GM19240 (cell line): ENCODE results near the gene TRIO.
A peak's percentile ranks its signal among the peaks of the same experiment; 100 is the strongest.
"Not testable (repeated sequence)": the region's sequence is repeated elsewhere in the genome, so short reads cannot be mapped to it uniquely, and the experiment has no call there.

ENCODE experiments used
- DNase-seq: peaks from one replicate; pipeline ENCODE4 v3.0.0; 2011; ENCODE audit warnings: low spot score; ENCODE audit not compliant: insufficient read length

TRIO gene

DNA sequence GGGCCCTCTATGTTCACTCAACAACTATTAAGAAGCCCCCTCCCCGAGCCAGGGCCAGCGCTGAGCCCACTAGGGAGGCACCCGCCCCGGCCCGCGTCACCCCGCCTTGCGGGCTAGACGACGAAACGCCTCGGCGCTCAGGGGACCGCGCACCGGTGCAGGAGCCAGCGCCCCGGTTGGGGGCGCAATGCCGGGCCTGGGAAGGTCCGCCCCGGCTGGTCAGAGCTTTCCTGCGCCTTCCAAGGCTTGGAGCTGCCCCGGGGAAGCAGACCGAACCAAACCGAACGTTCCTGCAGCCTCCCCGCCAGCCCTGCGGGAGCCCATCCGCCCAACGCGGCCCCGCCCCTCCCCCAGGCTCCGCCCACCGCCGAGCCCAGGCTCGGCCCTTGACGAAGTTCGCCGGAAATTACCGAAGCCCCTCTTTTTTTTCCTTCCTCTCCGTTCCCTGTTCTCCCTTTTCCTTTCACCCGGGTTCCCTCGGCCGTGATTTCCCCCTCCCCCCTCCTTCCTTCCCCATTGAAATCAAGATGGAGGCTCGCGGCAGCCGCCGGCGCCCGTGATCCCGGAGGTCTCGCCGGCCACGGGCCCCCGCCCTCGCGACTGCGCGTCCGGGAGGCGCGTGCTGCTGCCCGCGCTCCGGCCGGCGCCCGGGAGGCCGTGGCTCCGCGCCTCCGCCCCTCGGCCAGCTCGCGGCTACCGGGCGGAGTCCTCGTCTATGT, at the start of gene TRIO:
Gene TRIO (plus strand): TSS at position 516 of the 719 bp plus-strand sequence. CDS start 384 bp downstream, outside the sequence.
- peak; percentile 75 for DNase-seq

DNA sequence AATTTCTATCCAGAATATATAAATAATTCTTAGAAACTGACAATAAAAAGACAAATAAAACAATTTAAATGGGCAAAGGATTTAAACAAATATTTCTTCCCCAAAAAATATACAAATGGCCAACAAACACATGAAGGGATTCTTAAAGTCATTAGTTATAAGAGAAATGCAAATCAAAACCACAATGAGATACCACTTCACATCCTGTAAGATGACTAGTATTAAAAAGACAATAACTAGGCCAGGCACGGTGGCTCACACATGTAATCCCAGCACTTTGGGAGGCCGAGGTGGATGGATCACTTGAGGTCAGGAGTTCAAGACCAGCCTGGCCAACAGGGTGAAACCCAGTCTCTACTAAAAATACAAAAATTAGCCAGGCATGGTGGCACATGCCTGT, 45.8 kb upstream of the TRIO start:
- not testable (repeated sequence) for DNase-seq

GRCh38 chr5:14097998-14098471, 45.1 kb upstream of the TRIO start:
- DNase-seq = no peak

GRCh38 chr5:14100281-14100680, 42.9 kb upstream of the TRIO start:
- no peak for DNase-seq

DNA sequence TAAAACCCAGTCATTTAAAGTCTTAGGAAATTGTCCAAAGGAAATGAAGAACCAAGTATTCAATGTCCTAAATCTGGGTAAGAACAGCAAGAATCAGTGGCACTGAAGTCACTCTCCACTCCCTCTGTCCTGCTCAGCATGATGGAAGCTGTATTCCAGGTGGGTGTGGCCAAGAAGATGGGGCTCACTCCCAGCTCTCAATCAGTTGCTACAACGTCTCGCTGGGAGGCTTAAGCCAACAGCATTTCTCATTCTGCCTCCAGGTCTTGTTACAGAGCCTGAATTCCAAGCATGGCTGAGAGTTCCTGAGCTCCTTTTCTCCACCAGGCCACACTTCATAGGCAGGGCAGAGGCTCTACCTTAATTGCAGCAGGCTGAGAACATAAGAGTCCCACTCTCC, 41.2 kb upstream of the TRIO start:
- DNase-seq = no peak

GRCh38 chr5:14102666-14103065, 40.5 kb upstream of the TRIO start:
- no peak for DNase-seq

GRCh38 chr5:14105718-14106410, 37.3 kb upstream of the TRIO start:
- DNase-seq = no peak

- DNase-seq = no peak
Observed at GRCh38 chr5:14107536-14107935, 35.6 kb upstream of the TRIO start.

DNA sequence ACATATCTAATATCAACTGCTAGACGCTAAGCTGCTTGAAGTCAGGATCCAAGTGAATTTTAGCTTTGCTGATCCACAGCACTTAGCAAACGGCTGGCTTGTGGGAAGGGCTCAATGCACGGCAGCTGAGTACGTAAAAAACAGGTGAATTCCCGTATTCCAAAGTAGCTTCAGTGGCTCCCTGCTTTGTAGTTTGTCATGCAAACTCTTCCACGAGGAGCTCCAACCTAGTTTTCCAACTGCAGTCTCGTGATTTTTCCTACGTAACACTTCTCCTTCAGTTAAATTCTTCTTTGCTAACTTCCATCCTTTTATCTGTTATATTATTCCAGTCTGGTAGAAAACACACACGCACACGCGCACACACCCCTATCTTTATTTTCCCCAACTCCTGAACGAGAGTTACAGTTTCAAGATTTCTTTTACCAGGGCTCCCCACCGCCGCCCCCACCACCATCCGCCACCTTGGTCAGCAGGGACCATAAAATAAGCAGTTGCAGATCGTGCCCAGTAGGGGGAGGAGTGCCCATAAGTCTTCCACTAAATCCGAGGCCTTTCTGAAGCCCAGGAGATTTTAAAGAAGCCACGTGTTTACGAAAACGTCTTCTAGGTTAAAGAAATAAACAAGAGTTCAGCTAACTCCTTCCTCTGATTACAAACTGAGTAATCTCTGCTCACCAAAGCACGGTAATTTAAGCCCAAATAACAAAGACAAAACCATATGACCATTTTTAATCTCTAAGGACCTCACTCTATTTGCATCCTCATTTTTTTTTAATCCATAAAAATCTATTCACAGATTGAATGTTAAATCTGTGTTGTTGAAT, 34.8 kb upstream of the TRIO start:
- peak; percentile 67 for DNase-seq

- DNase-seq = peak; percentile 66
Observed at GRCh38 chr5:14109041-14109747, 33.9 kb upstream of the TRIO start.

DNA sequence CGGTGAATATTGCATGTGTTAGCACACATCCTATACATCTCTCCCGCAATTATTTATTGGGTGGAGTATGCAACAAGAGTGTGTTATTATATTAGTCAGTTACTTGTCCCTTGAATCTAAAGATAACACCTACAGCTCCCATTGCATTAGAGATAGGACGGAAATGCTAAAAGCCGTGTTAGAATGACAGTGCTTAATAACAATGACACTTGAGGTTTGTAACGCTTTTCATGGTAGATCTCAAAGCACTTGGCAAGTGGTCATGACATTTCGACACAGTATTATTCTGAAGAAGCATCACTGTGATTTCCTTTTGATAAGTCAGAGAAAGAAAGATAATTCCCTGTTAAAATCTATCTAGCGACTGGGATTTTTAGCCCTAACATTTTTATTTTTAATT, 33.4 kb upstream of the TRIO start:
- no peak for DNase-seq

GRCh38 chr5:14110196-14110595, 32.9 kb upstream of the TRIO start:
- DNase-seq = no peak

GRCh38 chr5:14110680-14111079, 32.5 kb upstream of the TRIO start:
- DNase-seq = no peak

GRCh38 chr5:14112998-14113652, 30.0 kb upstream of the TRIO start:
- DNase-seq = no peak

DNA sequence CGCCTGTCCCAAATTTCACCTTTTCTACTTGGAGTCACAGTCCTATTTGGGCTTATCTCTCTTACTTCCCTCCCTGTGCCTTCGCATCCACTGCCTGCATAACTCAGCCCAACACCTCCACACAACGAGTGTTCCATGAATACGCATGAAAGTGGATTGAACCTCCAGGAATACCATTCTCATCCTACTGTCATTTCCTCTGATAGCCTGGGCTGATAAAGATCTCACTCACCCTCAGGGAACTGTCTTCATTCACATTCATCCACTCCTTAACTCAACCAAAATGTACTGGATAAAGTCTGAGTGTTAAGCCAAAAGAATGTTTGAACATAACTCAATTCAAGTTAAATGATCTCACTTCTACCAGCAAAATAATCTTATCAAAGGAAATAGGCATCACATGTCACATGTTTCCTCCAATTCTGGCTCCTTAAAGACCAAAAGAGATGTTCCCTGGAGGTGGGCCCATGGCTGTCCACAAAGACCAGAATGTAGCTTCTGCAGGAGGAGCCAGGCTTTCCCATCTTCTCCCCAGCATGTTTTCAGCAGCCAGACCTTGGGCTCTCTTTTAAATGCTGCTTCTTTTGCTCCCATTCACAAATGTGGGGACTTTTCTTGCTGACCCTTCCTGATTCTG, 28.4 kb upstream of the TRIO start:
- DNase-seq = no peak

- no peak for DNase-seq
Observed at GRCh38 chr5:14115323-14115895, 27.7 kb upstream of the TRIO start.

GRCh38 chr5:14118551-14119320, 24.4 kb upstream of the TRIO start:
- no peak for DNase-seq

GRCh38 chr5:14120176-14120575, 23.0 kb upstream of the TRIO start:
- DNase-seq = no peak

GRCh38 chr5:14121552-14121951, 21.6 kb upstream of the TRIO start:
- no peak for DNase-seq
